Gastroesophageal sphincter (tissue), 4 donors: ENCODE data around the gene ZNF526. TPM values are rescaled to one million over a fixed set of nuclear protein-coding genes. Genes with fewer than 3 reads are reported as not detected.

Experiments
- ATAC-seq: fragments of 150-250 bp; one replicate; pipeline ENCODE4 v1.9.1; 2016; ENCODE audit warnings: mild to moderate bottlenecking, moderate library complexity
- H3K27ac ChIP-seq, 4 donors: fragments of 200-600 bp; sonication (generic) in 3 of 4; 1 replicate in 3 of 4; 2 replicates in 1 of 4; pipeline ENCODE4 v1.5.1; 2016 to 2019
- H3K27me3 ChIP-seq: fragments of 200-600 bp; sonication (generic); one replicate; pipeline ENCODE4 v1.5.1; 2019
- H3K36me3 ChIP-seq, 2 donors: fragments of 200-600 bp; sonication (generic); one replicate each; pipeline ENCODE4 v1.5.1; 2019; ENCODE audit warnings: control low read depth in 1 of 2
- H3K4me1 ChIP-seq, 3 donors: fragments of 200-600 bp; sonication (generic); 1 replicate in 2 of 3; 2 replicates in 1 of 3; pipeline ENCODE4 v1.5.1; 2016 to 2019; ENCODE audit warnings: control low read depth in 2 of 3
- H3K4me3 ChIP-seq, 2 donors: fragments of 200-600 bp; sonication (generic); one replicate each; pipeline ENCODE4 v1.5.1; 2019; ENCODE audit warnings: mild to moderate bottlenecking in 1 of 2, moderate library complexity in 1 of 2
- H3K9me3 ChIP-seq, 3 donors: fragments of 200-600 bp; sonication (generic); one replicate each; pipeline ENCODE4 v1.5.1; 2017 to 2019; ENCODE audit warnings: control low read depth in 2 of 3
- EP300 ChIP-seq: sonication (generic); formaldehyde crosslinking; IDR thresholded peaks from one replicate; pipeline ENCODE4 v1.6.1; 2017; ENCODE audit warnings: antibody characterized with exemption, mild to moderate bottlenecking
- POLR2A ChIP-seq, 2 donors: fragments of 450-650 bp; IDR thresholded peaks; one replicate each; pipeline ENCODE4 v1.6.1; 2017; ENCODE audit warnings: antibody characterized with exemption in 2 of 2, mild to moderate bottlenecking in 2 of 2, moderate library complexity in 1 of 2
- POLR2AphosphoS5 ChIP-seq: sonication (generic); formaldehyde crosslinking; IDR thresholded peaks from one replicate; pipeline ENCODE4 v1.6.1; 2017; ENCODE audit warnings: antibody characterized with exemption
- WGBS, 2 donors: methylation state at CpG; one replicate each; pipeline ENCODE4 v1.1.5; 2018; ENCODE audit warnings: low coverage in 1 of 2; 5-methylcytosine and 5-hydroxymethylcytosine counted together
- total RNA-seq, 4 donors: library from RNA; depleted of rRNA; stranded (reverse); fragments of >200 nt; gene quantifications; one replicate each; pipeline ENCODE4 v1.1.0, GENCODE V29; 2016
- TF ChIP-seq, protein P1 (sequence below), 4 experiments: fragments of 200-600 bp in 2 of 4; fragments of 450-650 bp in 2 of 4; sonication (generic) in 1 of 4; IDR thresholded peaks; one replicate each; pipeline ENCODE4 v1.5.1; 2017 to 2019; ENCODE audit warnings: antibody characterized with exemption in 4 of 4, mild to moderate bottlenecking in 2 of 4, moderate library complexity in 2 of 4

The ZNF526 gene
- total RNA-seq, 4 donors from 2014 or later, result 4.6 to 10.4 (median 7.8) TPM

- peak; percentile 15 for ATAC-seq
- peak overlapping the region; percentile 95 to 98 (median 98) for H3K27ac ChIP-seq
- H3K36me3 ChIP-seq, result peaks cover 0 to 16% of the 10 kb centered on the region in 2 donors
- 0% methylated on average over 18 of the region's 71 CpGs; no CpG with 5 or more reads in 1 of the 2 donors for WGBS, 2 donors
- peak overlapping the region; percentile 72 to 87 for H3K4me3 ChIP-seq
- TF ChIP-seq, protein P1, sequence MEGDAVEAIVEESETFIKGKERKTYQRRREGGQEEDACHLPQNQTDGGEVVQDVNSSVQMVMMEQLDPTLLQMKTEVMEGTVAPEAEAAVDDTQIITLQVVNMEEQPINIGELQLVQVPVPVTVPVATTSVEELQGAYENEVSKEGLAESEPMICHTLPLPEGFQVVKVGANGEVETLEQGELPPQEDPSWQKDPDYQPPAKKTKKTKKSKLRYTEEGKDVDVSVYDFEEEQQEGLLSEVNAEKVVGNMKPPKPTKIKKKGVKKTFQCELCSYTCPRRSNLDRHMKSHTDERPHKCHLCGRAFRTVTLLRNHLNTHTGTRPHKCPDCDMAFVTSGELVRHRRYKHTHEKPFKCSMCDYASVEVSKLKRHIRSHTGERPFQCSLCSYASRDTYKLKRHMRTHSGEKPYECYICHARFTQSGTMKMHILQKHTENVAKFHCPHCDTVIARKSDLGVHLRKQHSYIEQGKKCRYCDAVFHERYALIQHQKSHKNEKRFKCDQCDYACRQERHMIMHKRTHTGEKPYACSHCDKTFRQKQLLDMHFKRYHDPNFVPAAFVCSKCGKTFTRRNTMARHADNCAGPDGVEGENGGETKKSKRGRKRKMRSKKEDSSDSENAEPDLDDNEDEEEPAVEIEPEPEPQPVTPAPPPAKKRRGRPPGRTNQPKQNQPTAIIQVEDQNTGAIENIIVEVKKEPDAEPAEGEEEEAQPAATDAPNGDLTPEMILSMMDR (IDR thresholded peaks at IDR 0.05), result no peak
- TF ChIP-seq EP300 (no peak), POLR2AphosphoS5 (peak; percentile 18), POLR2A (IDR thresholded peaks at IDR 0.05) (peak; percentile 25 to 29)
- no peaks in the 10 kb centered on the region for H3K9me3 ChIP-seq
- no peaks in the 10 kb centered on the region for H3K27me3 ChIP-seq
- peaks cover 0 to 71% (median 40%) of the 10 kb centered on the region in 3 donors for H3K4me1 ChIP-seq
Measured at GRCh38 chr19:42253245-42254088, 33.4 kb downstream of the ZNF526 start.

DNA sequence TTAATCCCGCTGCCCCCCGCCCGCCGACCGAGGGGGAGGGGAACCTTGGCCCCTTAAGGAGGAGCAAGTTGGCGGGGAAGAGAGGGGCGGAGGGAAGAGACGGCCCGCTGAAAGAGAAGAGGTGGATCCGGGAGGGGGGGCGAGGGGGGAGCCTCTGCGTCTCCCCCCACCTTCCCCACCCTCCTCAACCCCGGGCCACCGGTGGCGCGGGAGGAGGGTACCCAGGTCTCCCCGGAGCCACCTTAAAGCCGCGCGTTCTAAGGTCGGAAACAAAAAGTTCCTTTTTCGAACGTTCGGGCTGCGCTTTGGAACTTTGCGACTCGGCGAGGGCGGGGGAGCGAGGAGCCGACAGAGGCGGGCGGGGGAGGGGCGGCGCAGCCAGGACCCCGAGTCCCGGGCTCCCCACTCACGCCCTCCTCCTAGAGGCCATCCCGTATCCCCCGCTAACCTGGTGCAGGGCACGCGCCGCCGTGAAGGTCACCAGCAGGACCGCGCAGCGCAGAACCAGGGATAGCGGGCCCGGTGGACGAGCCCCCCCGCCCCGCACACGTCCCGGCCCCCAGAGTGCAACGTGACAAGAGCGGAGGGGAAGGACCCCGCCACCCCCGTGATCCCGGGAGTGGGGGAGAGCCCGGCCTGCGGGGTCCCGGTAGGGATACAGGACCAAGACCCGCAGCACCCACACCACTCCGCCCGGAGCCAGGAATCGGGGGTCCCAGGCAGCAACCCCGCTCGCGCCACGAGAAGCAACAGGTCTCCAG is 34.2 kb downstream of the ZNF526 start:
- Histone ChIP-seq H3K27me3 (no peaks in the 10 kb centered on the region), H3K27ac (peak overlapping the region; percentile 95 to 98 (median 98)), H3K4me3 (peak overlapping the region; percentile 72 to 87), H3K4me1 (peaks cover 0 to 63% (median 40%) of the 10 kb centered on the region in 3 donors), H3K9me3 (no peaks in the 10 kb centered on the region), H3K36me3 (peaks cover 0 to 8% of the 10 kb centered on the region in 2 donors)
- TF ChIP-seq POLR2A (IDR thresholded peaks at IDR 0.05) (peak in 1 of 2 donors; percentile 4), POLR2AphosphoS5 (peak; percentile 38), EP300 (no peak)
- TF ChIP-seq, protein P1 (IDR thresholded peaks at IDR 0.05), result peak in 1 of 4 experiments; percentile 13
- peak; percentile 32 for ATAC-seq
- WGBS, 2 donors, result 0 to 2% methylated on average over 6 to 10 of the region's 70 CpGs

- TF ChIP-seq, protein P1 (IDR thresholded peaks at IDR 0.05), result peak in 2 of 4 experiments; percentile 22 to 31
- TF ChIP-seq EP300 (no peak), POLR2A (IDR thresholded peaks at IDR 0.05) (peak; percentile 98), POLR2AphosphoS5 (peak; percentile 98)
- H3K27ac ChIP-seq, result peak within 1 kb of the TSS; percentile 95 to 98 (median 98)
- WGBS, 2 donors, result 0% methylated on average over 3 of the region's 75 CpGs; no CpG with 5 or more reads in 1 of the 2 donors
- H3K36me3 ChIP-seq, result no peaks in the 10 kb centered on the region
- H3K27me3 ChIP-seq, result no peaks in the 10 kb centered on the region
- no peaks in the 10 kb centered on the region for H3K9me3 ChIP-seq
- H3K4me3 ChIP-seq, result peak within 1 kb of the TSS; percentile 72 to 87
- ATAC-seq, result peak; percentile 84
- H3K4me1 ChIP-seq, result peaks cover 0 to 55% (median 34%) of the 10 kb centered on the region in 3 donors
Measured at GRCh38 chr19:42254850-42255765, 35.0 kb downstream of the ZNF526 start, which contains the start of gene ERF. TSS of gene ERF (minus strand) at chr19:42255128. CDS start at chr19:42254999, 129 bp downstream.
